HEK293 (cell line): Measurements from ENCODE around the gene HSDL2.
"Not testable (repeated sequence)": the region's sequence is repeated elsewhere in the genome, so short reads cannot be mapped to it uniquely, and the experiment has no call there.

Experiments used
- CTCF ChIA-PET: fragments of 350-600 bp; formaldehyde crosslinking; extraction: SDS; loops from one replicate; lab custom pipeline; 2021; ENCODE audit warnings: antibody characterized with exemption; lab: Yijun Ruan, JAX
- POLR2A ChIA-PET: fragments of 300-600 bp; formaldehyde crosslinking; extraction: SDS; loops from one replicate; lab custom pipeline; 2020; ENCODE audit warnings: antibody characterized with exemption, inconsistent platforms; lab: Yijun Ruan, JAX
- H3K27ac ChIP-seq: fragments of 200-500 bp; sonication (Bioruptor generic); 2 replicates; pipeline ENCODE4 v1.5.1; 2014; ENCODE audit warnings: low read depth, low read length, control low read depth, inconsistent platforms; ENCODE audit errors: extremely low read depth
- H3K36me3 ChIP-seq, 2 experiments: fragments of 200-500 bp in 1 of 2; sonication (Bioruptor generic) in 1 of 2; 1 replicate in 1 of 2; 2 replicates in 1 of 2; pipeline ENCODE4 v1.5.1; 2014 to 2017; ENCODE audit warnings: inconsistent platforms in 2 of 2, low read length in 2 of 2; ENCODE audit not compliant: control insufficient read depth in 2 of 2, insufficient read depth in 1 of 2
- H3K4me1 ChIP-seq: fragments of 200-500 bp; sonication (Bioruptor generic); 2 replicates; pipeline ENCODE4 v1.5.1; 2014; ENCODE audit warnings: mild to moderate bottlenecking, low read length, inconsistent platforms; ENCODE audit not compliant: control insufficient read depth, insufficient read depth
- H3K4me3 ChIP-seq: 2 replicates; pipeline ENCODE4 v1.5.1; 2011; ENCODE audit warnings: low read depth, mild to moderate bottlenecking, control low read depth, low read length, moderate library complexity
- H3K9me3 ChIP-seq: fragments of 200-500 bp; sonication (Bioruptor generic); 2 replicates; pipeline ENCODE4 v1.5.1; 2014; ENCODE audit warnings: low read depth, low read length, inconsistent platforms; ENCODE audit not compliant: control insufficient read depth, insufficient read depth
- PRDM10 ChIP-seq: fragments of 450-650 bp; formaldehyde crosslinking; IDR thresholded peaks from 2 replicates; pipeline ENCODE4 v1.5.1; 2016; ENCODE audit warnings: missing biosample characterization, missing genetic modification characterization
- RBAK ChIP-seq: fragments of 450-650 bp; formaldehyde crosslinking; IDR thresholded peaks from 2 replicates; pipeline ENCODE4 v1.5.1; 2016; ENCODE audit warnings: missing biosample characterization, missing genetic modification characterization
- SCRT1 ChIP-seq: fragments of 450-650 bp; formaldehyde crosslinking; IDR thresholded peaks from 2 replicates; pipeline ENCODE4 v1.5.1; 2016; ENCODE audit warnings: missing biosample characterization, missing genetic modification characterization, borderline replicate concordance
- SP7 ChIP-seq: fragments of 450-650 bp; formaldehyde crosslinking; IDR thresholded peaks from 2 replicates; pipeline ENCODE4 v1.5.1; 2016; ENCODE audit warnings: missing biosample characterization, missing genetic modification characterization
- ZBTB1 ChIP-seq: fragments of 450-650 bp; formaldehyde crosslinking; IDR thresholded peaks from 2 replicates; pipeline ENCODE4 v1.5.1; 2016; ENCODE audit warnings: missing biosample characterization, missing genetic modification characterization
- ZBTB48 ChIP-seq: fragments of 450-650 bp; formaldehyde crosslinking; IDR thresholded peaks from 2 replicates; pipeline ENCODE4 v1.5.1; 2016; ENCODE audit warnings: missing biosample characterization, missing genetic modification characterization
- ZNF114 ChIP-seq: fragments of 450-650 bp; formaldehyde crosslinking; IDR thresholded peaks from 2 replicates; pipeline ENCODE4 v1.5.0; 2017; ENCODE audit warnings: missing biosample characterization, missing genetic modification characterization
- ZNF140 ChIP-seq: fragments of 450-650 bp; formaldehyde crosslinking; IDR thresholded peaks from 2 replicates; pipeline ENCODE4 v1.5.1; 2016; ENCODE audit warnings: missing biosample characterization, missing genetic modification characterization
- ZNF148 ChIP-seq: fragments of 450-650 bp; formaldehyde crosslinking; IDR thresholded peaks from 2 replicates; pipeline ENCODE4 v1.5.0; 2017; ENCODE audit warnings: missing biosample characterization, missing genetic modification characterization, borderline replicate concordance
- ZNF24 ChIP-seq: fragments of 450-650 bp; formaldehyde crosslinking; IDR thresholded peaks from 2 replicates; pipeline ENCODE4 v1.5.1; 2016; ENCODE audit warnings: missing biosample characterization, missing genetic modification characterization
- ZNF350 ChIP-seq: fragments of 450-650 bp; formaldehyde crosslinking; IDR thresholded peaks from 2 replicates; pipeline ENCODE4 v1.5.0; 2017; ENCODE audit warnings: missing biosample characterization, mild to moderate bottlenecking, missing genetic modification characterization
- ZNF426 ChIP-seq: fragments of 450-650 bp; formaldehyde crosslinking; IDR thresholded peaks from 2 replicates; pipeline ENCODE4 v1.5.1; 2017; ENCODE audit warnings: missing biosample characterization, missing genetic modification characterization, mild to moderate bottlenecking, inconsistent platforms, moderate library complexity
- ZNF488 ChIP-seq: fragments of 450-650 bp; formaldehyde crosslinking; IDR thresholded peaks from 2 replicates; pipeline ENCODE4 v1.5.1; 2016; ENCODE audit warnings: missing biosample characterization, missing genetic modification characterization
- ZNF639 ChIP-seq: fragments of 450-650 bp; formaldehyde crosslinking; IDR thresholded peaks from 2 replicates; pipeline ENCODE4 v1.5.1; 2016; ENCODE audit warnings: missing biosample characterization, missing genetic modification characterization
- ZNF776 ChIP-seq: fragments of 450-650 bp; formaldehyde crosslinking; IDR thresholded peaks from 2 replicates; pipeline ENCODE4 v1.5.0; 2017; ENCODE audit warnings: missing biosample characterization, missing genetic modification characterization, borderline replicate concordance
- ZNF830 ChIP-seq: fragments of 450-650 bp; IDR thresholded peaks from 2 replicates; pipeline ENCODE4 v1.5.0; 2018; ENCODE audit warnings: missing biosample characterization, missing genetic modification characterization, low read depth, mild to moderate bottlenecking, moderate library complexity
- ZSCAN30 ChIP-seq: fragments of 450-650 bp; IDR thresholded peaks from 2 replicates; pipeline ENCODE4 v1.5.1; 2018; ENCODE audit warnings: missing biosample characterization, mild to moderate bottlenecking, missing genetic modification characterization, moderate library complexity

HSDL2 gene

GRCh38 chr9:112411626-112412027 lies 31.7 kb downstream of the HSDL2 start (continued):
- no peak for TF ChIP-seq ZNF776 (tag by site-specific recombination)
- TF ChIP-seq, all 188 proteins: peak for 0

- H3K4me3 ChIP-seq, H3K9me3 ChIP-seq, POLR2A ChIA-PET, H3K4me1 ChIP-seq, H3K27ac ChIP-seq: not testable (repeated sequence)
- peaks cover 4 to 22% of the 10 kb centered on the region in 2 experiments; a peak in 2 of 3 replicates for H3K36me3 ChIP-seq
- CTCF ChIA-PET: interaction anchor here (1.3 kb wide), 1 partner anchor 56 kb away, joined by 3 read pairs; no protein-coding TSS in a partner anchor
These were observed 33.8 kb downstream of the HSDL2 start for GRCh38 chr9:112413728-112414127.

GRCh38 chr9:112420208-112420607 lies 40.3 kb downstream of the HSDL2 start:
- CTCF ChIA-PET: no interaction called here
- peaks cover 0 to 23% of the 10 kb centered on the region in 2 experiments; a peak in 2 of 3 replicates for H3K36me3 ChIP-seq
- H3K27ac ChIP-seq: no peak overlapping the region
- no peak overlapping the region for H3K4me3 ChIP-seq
- no peaks in the 10 kb centered on the region for H3K4me1 ChIP-seq
- H3K9me3 ChIP-seq: no peaks in the 10 kb centered on the region
- POLR2A ChIA-PET: no interaction called here
- TF ChIP-seq ZNF488 (tag by site-specific recombination) (no peak), ZBTB1 (tag by site-specific recombination) (no peak), ZNF140 (tag by site-specific recombination) (no peak), PRDM10 (tag by site-specific recombination) (no peak), ZNF148 (tag by site-specific recombination) (no peak), ZNF830 (tag by site-specific recombination) (no peak), SCRT1 (tag by site-specific recombination) (no peak), ZBTB48 (no peak), SP7 (tag by site-specific recombination) (no peak), ZNF24 (no peak), ZNF114 (no peak), ZNF639 (tag by site-specific recombination) (no peak), RBAK (tag by site-specific recombination) (no peak), ZSCAN30 (tag by site-specific recombination) (no peak), ZNF426 (tag by site-specific recombination) (no peak), ZNF350 (tag by site-specific recombination) (no peak)
